Erythroblast (primary cell): ENCODE data around the gene SDSL.

ENCODE experiments used
- DNase-seq, 2 experiments: peaks; one replicate each; lab custom pipeline; 2025; lab: John Stamatoyannopoulos, UW
- GATA1 ChIP-seq: IDR thresholded peaks from 2 replicates; pipeline ENCODE4 v1.6.1; 2011; ENCODE audit warnings: low read depth, mild to moderate bottlenecking, control low read depth, low read length, moderate library complexity
- POLR2A ChIP-seq: IDR thresholded peaks from 2 replicates; pipeline ENCODE4 v1.6.1; 2011; ENCODE audit warnings: mild to moderate bottlenecking, low read length

SDSL gene

DNA sequence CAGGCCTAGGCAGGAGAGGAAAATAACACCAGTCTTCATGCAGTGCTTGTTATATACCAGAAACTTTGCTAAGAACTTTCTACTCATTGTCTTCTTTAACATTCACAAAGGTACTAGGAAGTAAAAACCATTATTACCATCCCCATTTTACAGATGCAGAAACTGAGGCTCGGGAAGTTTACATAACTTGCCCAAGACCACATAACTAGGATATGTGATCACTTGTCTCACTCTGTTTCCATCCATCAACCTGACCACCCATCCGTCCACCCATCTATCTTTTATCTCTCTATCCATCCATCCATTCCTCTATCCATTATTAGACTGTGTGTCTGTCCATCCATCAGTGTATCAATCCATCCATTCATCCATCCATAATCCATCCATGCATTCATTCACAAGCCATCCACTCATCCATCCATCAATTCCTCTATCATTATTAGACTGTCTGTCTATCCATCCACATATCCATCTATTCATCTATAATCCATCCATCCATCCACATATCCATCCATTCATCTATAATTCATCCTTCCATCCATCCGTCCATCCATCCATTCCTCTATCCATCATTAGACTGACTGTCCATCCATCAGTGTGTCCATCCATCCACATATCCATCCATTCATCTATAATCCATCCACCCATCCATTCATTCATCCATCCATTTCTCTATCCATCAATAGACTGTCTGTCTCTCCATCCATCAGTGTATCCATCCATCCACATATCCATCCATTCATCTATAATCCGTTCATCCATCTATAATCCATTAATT lies 16.5 kb downstream of the SDSL start:
- no peak for DNase-seq
- TF ChIP-seq GATA1 (no peak), POLR2A (no peak)

DNA sequence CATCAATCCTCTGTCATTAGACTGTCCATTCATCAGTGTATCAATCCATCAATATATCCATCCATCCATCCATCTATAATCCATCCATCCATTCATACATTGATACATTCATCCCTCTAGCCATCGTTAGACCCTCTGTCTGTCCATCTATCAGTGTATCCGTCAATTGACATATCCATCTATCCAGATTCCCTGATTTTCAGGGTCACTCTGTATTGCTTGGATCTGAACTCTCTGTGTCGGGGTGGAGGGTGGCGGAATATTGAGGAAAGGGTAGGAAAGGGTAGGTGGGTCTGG lies 17.1 kb downstream of the SDSL start:
- TF ChIP-seq POLR2A (no peak), GATA1 (no peak)
- no peak for DNase-seq

DNA sequence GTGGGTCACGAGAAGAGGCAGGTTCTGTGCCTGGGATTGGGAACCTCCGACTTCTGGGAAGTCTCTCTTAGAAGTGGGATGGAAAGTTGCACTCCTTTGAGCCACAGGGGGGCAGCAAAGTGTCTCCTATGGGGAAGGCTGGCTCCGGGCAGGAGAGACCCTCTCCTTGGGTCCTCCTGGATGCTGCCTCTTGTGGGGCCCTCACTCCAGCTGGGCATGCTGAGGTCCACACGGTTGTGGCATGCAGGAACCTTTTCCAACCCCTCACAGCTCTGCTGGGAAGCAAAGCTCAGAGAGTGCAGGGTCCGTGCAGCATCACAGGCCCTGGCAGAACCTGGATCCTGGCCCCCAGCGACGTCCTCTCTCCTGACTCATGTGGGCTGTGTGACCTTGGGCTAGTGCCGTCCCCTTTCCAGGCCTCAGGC lies 17.4 kb downstream of the SDSL start:
- TF ChIP-seq GATA1: no peak
- TF ChIP-seq POLR2A: no peak
- peak; percentile 15 to 42 for DNase-seq

DNA sequence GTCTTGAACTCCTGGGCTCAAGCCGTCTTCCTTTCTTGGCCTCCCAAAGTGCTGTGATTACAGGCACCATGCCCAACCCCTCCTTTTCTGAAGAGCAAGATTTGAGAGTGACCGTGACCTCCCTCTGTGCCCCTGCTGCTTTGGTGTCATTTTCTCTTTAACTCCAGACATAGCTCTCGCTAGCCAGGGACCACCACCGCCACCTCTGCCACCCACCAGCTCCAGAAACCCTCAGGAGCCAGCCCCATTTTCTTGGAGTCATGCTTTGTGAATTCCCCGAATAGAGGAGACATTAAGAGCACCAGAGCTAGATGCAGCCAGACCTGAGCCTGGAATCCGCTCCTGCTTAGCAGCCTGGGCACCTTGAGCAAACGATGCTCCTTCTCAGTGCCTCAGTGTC lies 18.2 kb downstream of the SDSL start:
- TF ChIP-seq POLR2A (no peak), GATA1 (no peak)
- DNase-seq: no peak

DNA sequence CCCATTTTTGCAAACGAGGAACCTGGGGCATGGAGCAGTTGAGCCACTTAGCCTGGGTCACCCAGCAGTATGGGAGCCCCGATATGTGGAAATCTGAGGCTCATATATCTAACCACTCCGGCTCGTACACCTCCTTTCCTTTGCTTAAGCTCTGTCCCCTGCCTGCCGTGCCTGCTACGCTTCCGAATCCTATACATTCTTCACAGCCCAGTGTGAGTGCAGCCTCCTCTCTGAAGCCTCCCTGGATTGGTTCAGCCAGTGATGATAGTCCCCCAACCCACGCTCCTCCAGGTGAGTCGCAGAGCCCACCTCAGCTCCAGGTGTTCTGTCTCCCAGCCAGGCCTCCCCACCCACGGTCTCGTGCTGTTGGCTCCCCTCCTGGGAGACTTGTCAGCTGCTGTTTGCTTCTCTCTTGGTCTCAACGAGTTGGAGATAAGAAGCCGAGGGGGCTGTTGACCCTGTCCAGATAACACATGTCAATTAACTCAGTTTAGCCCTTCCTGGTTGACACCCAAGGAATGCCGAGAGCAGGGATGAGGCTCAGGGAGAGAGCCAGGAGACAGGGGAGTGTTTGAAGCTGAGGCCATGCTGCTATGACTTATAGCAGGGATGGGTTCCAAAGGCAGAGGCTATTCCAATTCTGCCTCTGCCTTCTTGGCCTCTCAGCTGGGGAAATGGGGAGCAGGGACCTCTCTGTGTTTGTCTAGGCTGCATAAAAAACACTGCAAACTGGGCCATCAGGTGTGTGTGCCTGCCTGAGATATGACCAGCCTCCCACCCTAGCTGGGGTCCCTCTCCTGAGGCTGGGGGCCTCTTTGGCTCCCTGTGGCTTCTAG lies 19.0 kb downstream of the SDSL start:
- no peak for DNase-seq
- no peak for TF ChIP-seq GATA1
- no peak for TF ChIP-seq POLR2A

DNA sequence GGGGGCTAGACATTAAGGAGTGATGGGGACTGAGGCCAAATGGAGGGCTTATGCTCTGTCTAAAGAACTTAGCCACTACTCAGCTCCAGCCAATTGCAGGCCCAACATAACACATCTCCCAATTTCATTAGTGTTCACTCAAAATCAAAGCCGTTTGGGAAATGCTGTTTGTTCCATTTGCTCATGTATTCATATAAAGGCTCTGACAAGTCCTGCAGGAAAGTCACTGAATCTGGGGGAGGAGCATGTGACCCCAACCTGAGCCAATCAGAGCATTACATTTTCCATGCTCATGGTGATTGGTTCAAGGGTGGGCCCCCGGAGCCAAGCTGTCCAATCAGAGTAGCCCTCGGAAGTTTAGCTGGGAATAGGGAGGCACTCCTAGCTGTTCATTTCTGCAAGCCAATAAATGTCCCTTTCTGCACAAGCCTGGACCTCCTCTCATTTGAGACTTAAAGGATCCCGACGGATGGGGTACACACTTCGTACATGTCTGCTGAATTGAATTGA lies 20.9 kb downstream of the SDSL start:
- TF ChIP-seq GATA1 (no peak), POLR2A (no peak)
- no peak for DNase-seq

DNA sequence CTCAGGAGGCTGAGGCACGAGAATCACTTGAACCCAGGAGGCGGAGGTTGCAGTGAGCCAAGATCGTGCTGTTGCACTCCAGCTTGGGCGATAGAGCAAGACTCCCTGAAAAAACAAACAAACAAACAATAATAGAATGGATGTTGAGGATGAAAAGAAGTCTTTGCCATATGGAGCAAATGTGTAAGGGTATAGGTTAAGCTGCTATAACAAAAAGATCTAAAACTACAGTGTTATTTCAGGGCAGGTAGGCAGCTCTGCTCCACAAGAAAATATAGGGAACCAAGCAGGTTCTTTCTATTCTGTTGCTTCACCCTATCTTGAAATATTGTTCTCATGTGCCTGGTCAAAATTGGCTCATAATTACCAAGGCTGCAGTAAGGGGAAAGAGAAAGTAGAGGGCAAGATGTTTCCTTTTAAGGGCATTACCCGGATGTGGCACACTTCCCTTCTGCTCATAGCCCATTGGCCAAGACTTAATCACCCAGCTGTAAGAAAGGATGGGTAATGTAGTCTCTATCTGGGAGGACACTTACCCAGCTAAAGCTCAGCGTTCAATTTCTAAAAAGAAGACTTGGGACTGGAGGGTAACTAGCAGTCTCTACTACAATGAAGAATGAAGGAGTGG lies 23.5 kb downstream of the SDSL start:
- TF ChIP-seq GATA1 (no peak), POLR2A (no peak)
- no peak for DNase-seq

DNA sequence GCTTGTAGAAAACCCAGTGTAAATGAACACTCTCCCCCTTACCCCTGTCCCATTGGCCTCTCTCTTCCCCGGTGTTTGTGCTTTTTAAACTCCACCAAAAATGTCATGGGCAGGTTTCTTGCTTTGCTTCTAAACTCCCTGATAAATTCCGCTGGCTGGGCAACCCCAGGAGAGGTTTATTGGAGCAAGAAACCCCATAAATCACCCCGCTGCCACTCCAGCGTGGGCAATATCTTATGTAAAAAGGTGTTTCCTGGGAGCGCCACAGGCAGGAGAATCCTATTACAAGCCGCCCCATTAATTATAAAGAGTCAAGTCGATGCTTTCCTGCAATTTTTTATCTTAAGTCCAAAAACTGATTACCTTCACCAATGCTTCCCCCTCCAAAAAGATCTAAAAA lies 26.7 kb downstream of the SDSL start:
- DNase-seq: no peak
- no peak for TF ChIP-seq GATA1
- no peak for TF ChIP-seq POLR2A

DNA sequence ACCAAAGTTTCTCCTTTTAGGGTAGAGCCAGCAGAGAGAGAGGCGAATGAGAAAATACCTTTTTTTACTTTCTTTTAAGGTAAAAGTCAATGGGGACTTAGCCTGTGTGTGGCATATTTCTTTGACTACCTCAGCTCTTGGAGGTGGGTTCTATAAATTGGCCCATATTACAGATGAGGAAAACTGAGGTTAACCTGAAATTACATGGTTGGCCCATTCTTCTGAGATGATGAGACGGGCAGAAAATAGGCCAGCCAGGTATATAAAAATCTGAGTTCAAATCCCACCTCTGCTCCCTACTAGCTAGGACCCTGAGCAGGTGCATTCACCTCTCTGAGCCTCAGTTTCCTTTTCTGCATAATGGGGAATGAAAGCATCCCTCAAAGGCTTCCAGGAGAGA lies 27.1 kb downstream of the SDSL start:
- TF ChIP-seq GATA1 (no peak), POLR2A (no peak)

DNA sequence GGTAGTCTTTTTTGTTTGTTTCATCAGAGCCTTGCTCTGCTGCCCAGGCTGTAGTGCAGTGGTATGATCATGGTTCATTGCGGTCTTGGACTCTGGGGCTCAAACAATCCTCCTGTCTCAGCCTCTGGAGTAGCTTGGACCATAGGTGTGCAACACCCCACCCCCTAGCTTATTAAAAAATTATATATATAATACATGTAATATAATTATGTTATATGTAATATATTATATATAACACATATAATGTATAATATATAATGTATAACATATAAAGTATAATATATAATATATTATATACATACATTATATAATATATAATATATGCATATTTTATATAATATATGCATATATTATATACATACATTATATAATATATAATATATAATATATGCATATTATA lies 27.7 kb downstream of the SDSL start:
- no peak for TF ChIP-seq GATA1
- TF ChIP-seq POLR2A: no peak

More for the DNA sequence above, 27.1 kb downstream of the SDSL start:
- DNase-seq: no peak

DNA sequence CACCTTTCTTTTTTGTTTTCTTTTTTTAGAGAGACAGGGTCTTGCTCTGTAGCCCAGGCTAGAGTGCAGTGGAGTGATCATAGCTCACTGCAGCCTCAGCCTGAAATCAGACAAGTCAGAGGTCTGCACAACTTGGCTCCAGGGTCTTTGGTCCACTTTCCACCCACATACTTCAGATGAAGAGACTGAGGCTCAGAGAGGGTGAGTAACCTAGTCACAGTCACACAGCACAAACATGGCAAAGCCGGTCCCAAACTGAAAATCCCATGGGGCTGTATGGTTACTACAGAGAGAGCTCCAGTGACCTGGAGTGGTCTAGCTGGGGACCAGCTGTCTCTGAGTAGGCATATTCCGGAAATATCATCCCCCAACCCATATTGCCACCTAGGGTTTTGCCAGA lies 30.3 kb downstream of the SDSL start:
- no peak for TF ChIP-seq POLR2A
- TF ChIP-seq GATA1: no peak

More for the DNA sequence above, 27.7 kb downstream of the SDSL start:
- no peak for DNase-seq

DNA sequence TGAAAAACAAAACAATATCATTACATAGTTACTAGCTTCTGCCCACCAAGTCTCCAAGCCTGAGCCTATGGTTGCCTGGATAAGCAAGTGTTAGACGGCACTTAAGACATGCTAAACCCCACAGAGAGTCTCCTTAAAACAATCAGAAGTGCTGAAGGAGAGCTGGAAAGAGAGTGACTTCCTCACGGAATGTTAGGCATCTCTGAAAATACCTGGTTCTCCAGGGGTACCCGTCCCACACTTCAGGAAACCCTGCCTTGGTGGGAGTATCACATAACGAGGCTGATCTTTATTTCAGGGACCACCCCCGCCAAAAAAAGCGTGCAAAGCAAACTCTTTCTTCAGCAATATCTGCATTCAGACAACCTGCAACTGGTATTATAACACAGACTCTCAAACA lies 31.1 kb downstream of the SDSL start:
- DNase-seq: no peak
- no peak for TF ChIP-seq POLR2A
- no peak for TF ChIP-seq GATA1

More for the DNA sequence above, 30.3 kb downstream of the SDSL start:
- no peak for DNase-seq

DNA sequence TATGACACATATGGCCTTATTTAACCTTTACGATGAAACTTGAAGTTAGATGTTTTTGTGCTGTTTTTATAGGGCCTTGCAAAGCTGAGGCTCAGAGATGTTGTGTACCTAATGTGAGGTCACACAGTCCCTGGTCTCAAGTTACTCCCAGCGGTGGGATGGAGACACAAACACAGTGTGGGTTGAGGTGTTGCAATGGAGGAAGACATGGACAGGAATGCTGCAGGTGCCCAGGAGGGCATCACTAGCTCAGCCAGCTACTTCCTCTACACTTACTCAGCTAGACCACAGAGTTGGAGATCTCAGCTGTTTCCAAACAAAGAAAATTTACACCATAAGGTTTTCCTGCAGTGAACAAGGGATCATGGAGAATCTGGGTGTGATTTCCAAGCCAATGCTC lies 34.0 kb downstream of the SDSL start:
- no peak for DNase-seq

DNA sequence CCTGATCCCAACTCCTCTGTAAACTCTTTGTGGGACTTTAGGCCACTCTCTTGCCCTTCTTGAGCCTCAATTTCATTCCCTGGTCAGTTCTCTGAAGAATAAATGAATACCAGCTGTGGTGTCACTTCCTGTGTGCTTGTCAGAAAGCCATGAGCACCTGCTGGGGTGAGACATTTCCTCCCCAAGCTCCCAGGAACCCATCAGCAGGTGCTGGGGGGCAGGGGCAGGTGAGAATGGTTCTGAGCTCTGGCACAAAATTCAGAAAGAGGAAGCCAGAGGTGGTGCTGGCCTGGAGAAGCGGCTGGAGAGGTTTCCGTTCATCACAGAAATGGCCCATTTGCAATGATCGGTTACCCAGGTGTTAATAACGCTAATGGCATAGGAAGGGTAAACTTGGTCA lies 34.6 kb downstream of the SDSL start:
- no peak for DNase-seq
- TF ChIP-seq POLR2A: no peak
- no peak for TF ChIP-seq GATA1

More for the DNA sequence above, 34.0 kb downstream of the SDSL start:
- TF ChIP-seq GATA1 (no peak), POLR2A (no peak)
